Keratinocyte (primary cell): ENCODE data around the gene PCYT1B. TPM values are rescaled to one million over a fixed set of nuclear protein-coding genes. Genes with fewer than 3 reads are reported as not detected.

ENCODE experiments used
- DNase-seq: peaks from one replicate; pipeline ENCODE4 v3.0.0-alpha.2; 2011; ENCODE audit warnings: low read depth, missing footprints, low spot score
- FAIRE-seq: peaks from 2 replicates; lab custom pipeline; 2011; peaks lifted over from hg19 to GRCh38; lab: Jason Lieb, UNC
- H2AFZ ChIP-seq: 2 replicates; pipeline ENCODE4 v1.6.0; 2012; ENCODE audit warnings: low read length, control low read depth, inconsistent platforms; ENCODE audit not compliant: control insufficient read depth
- H3K27ac ChIP-seq: 2 replicates; pipeline ENCODE4 v1.5.1; 2011; ENCODE audit warnings: low read length; ENCODE audit not compliant: control insufficient read depth, insufficient read depth
- H3K27me3 ChIP-seq: 3 replicates; pipeline ENCODE4 v1.6.0; 2011; ENCODE audit warnings: low read length; ENCODE audit not compliant: control insufficient read depth, insufficient read depth; ENCODE audit errors: extremely low read depth
- H3K36me3 ChIP-seq, 2 experiments: 2 replicates in 1 of 2; 3 replicates in 1 of 2; pipeline ENCODE4 v1.5.1; 2011; ENCODE audit warnings: low read length in 2 of 2, mild to moderate bottlenecking in 1 of 2; ENCODE audit not compliant: control insufficient read depth in 2 of 2, insufficient read depth in 2 of 2; ENCODE audit errors: extremely low read depth in 1 of 2
- H3K4me1 ChIP-seq: 3 replicates; pipeline ENCODE4 v1.5.1; 2011; ENCODE audit warnings: low read length; ENCODE audit not compliant: control insufficient read depth, insufficient read depth; ENCODE audit errors: extremely low read depth
- H3K4me2 ChIP-seq: 3 replicates; pipeline ENCODE4 v1.6.0; 2011; ENCODE audit warnings: low read depth, low read length; ENCODE audit not compliant: control insufficient read depth, insufficient read depth; ENCODE audit errors: extremely low read depth
- H3K4me3 ChIP-seq, 3 experiments: fragments of 200-600 bp in 1 of 3; sonication (generic) in 1 of 3; 2 replicates in 2 of 3; 3 replicates in 1 of 3; pipeline ENCODE4 v1.5.1; 2011 to 2016; ENCODE audit warnings: low read length in 3 of 3, mild to moderate bottlenecking in 3 of 3, control low read depth in 2 of 3, inconsistent platforms in 1 of 3, low read depth in 1 of 3, mixed read lengths in 1 of 3, mixed run types in 1 of 3, moderate library complexity in 1 of 3; ENCODE audit not compliant: control insufficient read depth in 2 of 3, insufficient read depth in 2 of 3; ENCODE audit errors: extremely low read depth in 1 of 3
- H3K79me2 ChIP-seq: 2 replicates; pipeline ENCODE4 v1.6.0; 2012; ENCODE audit warnings: low read length; ENCODE audit not compliant: control insufficient read depth, insufficient read depth
- H3K9ac ChIP-seq: 3 replicates; pipeline ENCODE4 v1.6.0; 2011; ENCODE audit warnings: low read length; ENCODE audit not compliant: control insufficient read depth, insufficient read depth; ENCODE audit errors: extremely low read depth
- H3K9me1 ChIP-seq: 3 replicates; pipeline ENCODE4 v1.6.0; 2011; ENCODE audit warnings: low read length; ENCODE audit not compliant: control insufficient read depth, insufficient read depth; ENCODE audit errors: extremely low read depth
- H3K9me3 ChIP-seq: 2 replicates; pipeline ENCODE4 v1.5.1; 2012; ENCODE audit warnings: low read depth, low read length; ENCODE audit not compliant: control insufficient read depth
- H4K20me1 ChIP-seq: 3 replicates; pipeline ENCODE4 v1.6.0; 2011; ENCODE audit warnings: low read length; ENCODE audit not compliant: control insufficient read depth, insufficient read depth; ENCODE audit errors: extremely low read depth
- CTCF ChIP-seq, 3 experiments: IDR thresholded peaks in 1 of 3; conservative IDR thresholded peaks in 1 of 3; optimal IDR thresholded peaks in 1 of 3; 2 replicates in 2 of 3; 3 replicates in 1 of 3; pipeline versions ENCODE3 to v1.5.1; 2011; ENCODE audit warnings: low read length in 3 of 3, mild to moderate bottlenecking in 3 of 3, moderate library complexity in 2 of 3, control low read depth in 1 of 3, inconsistent platforms in 1 of 3; ENCODE audit not compliant: insufficient read depth in 2 of 3; ENCODE audit errors: extremely low read depth in 1 of 3
- EZH2 ChIP-seq: IDR thresholded peaks from one replicate; pipeline ENCODE4 v1.6.1; 2012; ENCODE audit warnings: inconsistent platforms, mild to moderate bottlenecking, low read length, moderate library complexity
- dilution Hi-C: fragments of 300-500 bp; cut with MboI; formaldehyde crosslinking; loops from one replicate; pipeline ENCODE4 v1.7.0; 2020; ENCODE audit warnings: low sequenced_read_pairs; ENCODE audit not compliant: extremely low pct_ligation_motif_present
- polyA plus RNA-seq, 5 experiments: library from polyadenylated mRNA; depleted of rRNA in 3 of 5; stranded (reverse) in 3 of 5; stranded (forward) in 1 of 5; unstranded in 1 of 5; fragments of >200 nt; gene quantifications; 1 replicate in 1 of 5; 2 replicates in 3 of 5; 3 replicates in 1 of 5; pipeline versions ENCODE4 v1.2.1 to v1.2.3, GENCODE V29; 2011 to 2012; ENCODE audit warnings: missing spikeins in 2 of 5, low read depth in 1 of 5, low replicate concordance in 1 of 5

PCYT1B gene
- polyA plus RNA-seq, 1 donor (not counting 4 experiments of a cell fraction or from before 2014, with no cell fraction given) = 3.7 TPM

DNA sequence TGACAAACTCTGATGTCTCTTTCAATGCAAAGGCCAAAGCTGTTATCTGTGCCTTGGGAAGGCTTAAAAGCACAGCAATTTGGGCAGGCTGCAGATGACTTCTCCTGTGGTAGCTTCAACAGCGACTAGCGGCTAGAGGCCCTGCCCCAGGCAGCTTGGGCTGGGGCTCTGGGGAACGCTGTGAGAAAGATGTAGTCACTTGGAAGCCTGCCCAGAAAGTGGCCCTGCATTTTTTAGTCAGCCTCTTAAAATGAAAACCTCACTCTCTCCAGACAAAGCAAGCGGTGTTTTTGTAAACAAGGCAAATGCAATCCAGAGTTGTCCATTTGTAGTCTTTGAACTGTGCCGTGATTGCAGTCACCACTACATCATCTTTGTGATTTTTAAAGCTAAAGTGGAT, 27.5 kb downstream of the PCYT1B start:
- H2AFZ ChIP-seq = no peak overlapping the region
- dilution Hi-C loops = no loop called here
- H3K9me1 ChIP-seq = no peaks in the 10 kb centered on the region
- no peaks in the 10 kb centered on the region for H3K27me3 ChIP-seq
- no peaks in the 10 kb centered on the region for H3K4me1 ChIP-seq
- no peak for TF ChIP-seq EZH2
- no peak for TF ChIP-seq CTCF (optimal IDR thresholded peaks at IDR 0.05 in 1 of 3, IDR thresholded peaks at IDR 0.05 in 1 of 3, conservative IDR thresholded peaks at IDR 0.05 in 1 of 3; ENCODE audit: extremely low read depth in 1 of 3, insufficient read depth in 2 of 3, low read length in 3 of 3)
- FAIRE-seq = no peak
- H4K20me1 ChIP-seq = no peaks in the 10 kb centered on the region
- DNase-seq = no peak
- H3K79me2 ChIP-seq = no peaks in the 10 kb centered on the region
- H3K4me2 ChIP-seq = no peak overlapping the region
- H3K9ac ChIP-seq = no peak overlapping the region
- no peak overlapping the region for H3K4me3 ChIP-seq
- H3K27ac ChIP-seq = no peak overlapping the region
- H3K9me3 ChIP-seq = no peaks in the 10 kb centered on the region
- H3K36me3 ChIP-seq = no peaks in the 10 kb centered on the region

DNA sequence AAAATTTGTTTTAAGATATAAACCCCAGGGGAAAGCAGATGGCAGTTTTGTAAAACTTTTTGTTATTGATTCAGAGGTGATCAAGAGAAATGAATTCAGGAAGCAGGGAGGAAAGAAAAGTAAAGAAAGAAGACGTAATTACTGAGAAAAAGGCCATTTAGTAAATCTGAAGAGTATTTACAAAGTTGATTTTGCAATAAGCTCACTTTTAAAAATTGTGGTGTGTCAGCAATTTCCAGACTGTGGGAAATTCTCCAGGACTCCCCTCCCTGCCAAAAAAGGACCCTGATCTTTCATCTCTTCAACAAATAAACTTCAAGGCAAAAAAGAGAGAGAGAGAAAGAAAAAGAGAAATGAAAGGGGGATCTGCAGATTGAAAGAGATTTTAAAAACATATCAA, 36.6 kb downstream of the PCYT1B start:
- no peak overlapping the region for H3K27ac ChIP-seq
- H4K20me1 ChIP-seq = no peaks in the 10 kb centered on the region
- TF ChIP-seq EZH2 (no peak), CTCF (optimal IDR thresholded peaks at IDR 0.05 in 1 of 3, IDR thresholded peaks at IDR 0.05 in 1 of 3, conservative IDR thresholded peaks at IDR 0.05 in 1 of 3; ENCODE audit: extremely low read depth in 1 of 3, insufficient read depth in 2 of 3, low read length in 3 of 3) (no peak)
- H2AFZ ChIP-seq = no peak overlapping the region
- no peak for DNase-seq
- H3K9me1 ChIP-seq = no peaks in the 10 kb centered on the region
- no peaks in the 10 kb centered on the region for H3K9me3 ChIP-seq
- dilution Hi-C loops = no loop called here
- no peaks in the 10 kb centered on the region for H3K4me1 ChIP-seq
- no peak overlapping the region for H3K4me2 ChIP-seq
- no peak for FAIRE-seq
- no peaks in the 10 kb centered on the region for H3K36me3 ChIP-seq
- no peak overlapping the region for H3K9ac ChIP-seq
- no peak overlapping the region for H3K4me3 ChIP-seq
- H3K27me3 ChIP-seq = no peaks in the 10 kb centered on the region
- no peaks in the 10 kb centered on the region for H3K79me2 ChIP-seq
